Duodenal mucosa (tissue), 2 donors: ENCODE data around the gene IRX5.

Source experiments
- H3K27ac ChIP-seq: one replicate; pipeline ENCODE4 v1.7.0; 2013; ENCODE audit warnings: low read depth, low read length
- H3K27me3 ChIP-seq, 2 donors: one replicate each; pipeline ENCODE4 v1.7.0; 2013; ENCODE audit warnings: low read length in 2 of 2, control low read depth in 1 of 2; ENCODE audit not compliant: insufficient read depth in 2 of 2, control insufficient read depth in 1 of 2
- H3K36me3 ChIP-seq, 2 donors: one replicate each; pipeline ENCODE4 v1.7.0; 2013; ENCODE audit warnings: low read length in 2 of 2, control low read depth in 1 of 2; ENCODE audit not compliant: insufficient read depth in 2 of 2, control insufficient read depth in 1 of 2
- H3K4me1 ChIP-seq, 2 donors: one replicate each; pipeline ENCODE4 v1.7.0; 2013; ENCODE audit warnings: low read length in 2 of 2, control low read depth in 1 of 2; ENCODE audit not compliant: insufficient read depth in 2 of 2, control insufficient read depth in 1 of 2
- H3K4me3 ChIP-seq, 2 donors: one replicate each; pipeline ENCODE4 v1.7.0; 2013; ENCODE audit warnings: low read length in 2 of 2, low read depth in 1 of 2
- H3K9ac ChIP-seq, 2 donors: one replicate each; pipeline ENCODE4 v1.7.0; 2013; ENCODE audit warnings: low read length in 2 of 2, low read depth in 1 of 2
- H3K9me3 ChIP-seq, 2 donors: one replicate each; pipeline ENCODE4 v1.7.0; 2013; ENCODE audit warnings: low read length in 2 of 2, control low read depth in 1 of 2; ENCODE audit not compliant: control insufficient read depth in 1 of 2

IRX5 gene

DNA sequence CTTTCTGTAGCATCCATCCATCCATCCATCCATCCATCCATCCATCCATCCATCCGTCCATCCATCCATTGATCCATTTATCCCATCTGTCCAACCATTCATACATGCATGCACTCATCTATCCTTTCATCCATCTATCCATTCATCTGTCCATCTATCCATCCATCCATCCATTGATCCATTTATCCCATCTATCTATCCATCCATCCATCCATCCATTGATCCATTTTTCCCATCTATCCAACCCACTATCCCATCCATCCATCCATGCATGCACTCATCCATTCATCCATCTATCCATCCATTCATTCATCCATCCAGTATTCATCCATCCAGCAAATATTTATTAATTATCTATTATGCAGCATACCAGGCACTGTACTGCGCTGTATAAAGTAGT, 34.8 kb downstream of the IRX5 start:
- Histone ChIP-seq H3K4me1 (no peaks in the 10 kb centered on the region), H3K36me3 (no peaks in the 10 kb centered on the region), H3K27me3 (peaks cover 0 to 3% of the 10 kb centered on the region in 2 donors), H3K9ac (no peak overlapping the region), H3K27ac (no peak overlapping the region), H3K4me3 (no peak overlapping the region), H3K9me3 (no peaks in the 10 kb centered on the region)

DNA sequence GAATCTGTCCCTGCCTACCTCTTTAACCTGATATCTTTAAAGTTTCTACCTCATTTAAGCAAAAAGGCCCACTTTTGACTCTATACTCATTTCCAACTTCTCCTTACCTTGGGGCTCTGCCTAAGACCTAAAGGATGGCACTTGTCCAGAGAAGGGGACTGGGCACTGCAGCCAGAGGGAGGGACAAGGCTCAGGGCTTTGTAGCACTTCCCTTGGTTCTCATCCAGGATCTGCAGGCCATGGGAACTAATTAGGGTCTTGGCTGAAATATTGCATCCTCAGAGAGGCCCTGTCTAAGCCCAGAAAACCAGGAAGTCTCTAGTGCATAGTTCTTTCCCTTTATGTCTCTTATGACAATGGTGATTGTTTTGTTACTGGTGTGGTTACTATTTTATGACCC, 37.3 kb downstream of the IRX5 start:
- H3K27me3 ChIP-seq, result peaks cover 0 to 3% of the 10 kb centered on the region in 2 donors
- H3K4me3 ChIP-seq, result no peak overlapping the region
- no peak overlapping the region for H3K27ac ChIP-seq
- H3K36me3 ChIP-seq, result no peaks in the 10 kb centered on the region
- no peak overlapping the region for H3K9ac ChIP-seq
- H3K9me3 ChIP-seq, result no peaks in the 10 kb centered on the region
- H3K4me1 ChIP-seq, result no peaks in the 10 kb centered on the region

DNA sequence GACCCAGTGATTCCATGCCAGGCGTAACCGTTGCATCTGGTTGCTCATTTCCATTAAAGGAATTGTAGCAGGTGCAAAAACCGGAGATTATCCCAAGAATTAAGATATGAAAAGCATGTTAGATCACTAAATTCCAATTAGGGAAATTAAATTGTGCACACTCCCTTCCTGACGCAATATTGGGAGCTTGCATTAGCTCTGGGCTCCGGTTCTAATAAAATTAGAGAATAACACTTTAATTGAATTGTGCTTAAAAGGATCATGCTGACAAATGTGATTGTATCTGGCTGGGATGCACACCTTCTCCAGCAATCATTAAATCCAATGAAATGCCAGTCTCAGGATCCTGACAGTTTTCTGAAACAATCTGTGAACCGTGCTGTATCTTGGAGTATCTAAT, 38.1 kb downstream of the IRX5 start:
- H3K27me3 ChIP-seq, result peaks cover 0 to under 1% of the 10 kb centered on the region in 2 donors
- H3K36me3 ChIP-seq, result no peaks in the 10 kb centered on the region
- H3K4me1 ChIP-seq, result no peaks in the 10 kb centered on the region
- H3K27ac ChIP-seq, result no peak overlapping the region
- no peak overlapping the region for H3K9ac ChIP-seq
- H3K4me3 ChIP-seq, result no peak overlapping the region
- no peaks in the 10 kb centered on the region for H3K9me3 ChIP-seq

DNA sequence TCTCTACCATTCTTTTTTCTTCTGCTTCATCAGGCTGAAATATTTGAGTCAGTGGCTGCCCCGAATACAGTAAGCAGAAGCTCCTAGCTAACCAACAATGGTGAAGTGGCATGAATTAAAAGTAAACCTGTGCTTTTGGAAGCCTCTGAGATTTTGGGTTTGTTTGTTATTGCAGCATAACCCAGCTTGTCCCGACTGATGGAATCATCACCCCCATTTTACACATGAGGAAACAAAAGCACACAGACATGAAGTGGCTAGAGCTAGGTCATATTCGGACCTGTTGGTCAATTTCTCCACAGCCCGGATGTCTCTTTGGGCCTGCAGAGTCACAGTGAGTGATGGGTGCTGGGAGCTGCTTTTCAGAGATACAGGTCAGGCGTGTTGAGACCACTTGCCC, 39.4 kb downstream of the IRX5 start:
- H3K9me3 ChIP-seq, result no peaks in the 10 kb centered on the region
- H3K9ac ChIP-seq, result no peak overlapping the region
- H3K4me1 ChIP-seq, result no peaks in the 10 kb centered on the region
- H3K36me3 ChIP-seq, result no peaks in the 10 kb centered on the region
- H3K27ac ChIP-seq, result no peak overlapping the region
- no peaks in the 10 kb centered on the region for H3K27me3 ChIP-seq
- no peak overlapping the region for H3K4me3 ChIP-seq

DNA sequence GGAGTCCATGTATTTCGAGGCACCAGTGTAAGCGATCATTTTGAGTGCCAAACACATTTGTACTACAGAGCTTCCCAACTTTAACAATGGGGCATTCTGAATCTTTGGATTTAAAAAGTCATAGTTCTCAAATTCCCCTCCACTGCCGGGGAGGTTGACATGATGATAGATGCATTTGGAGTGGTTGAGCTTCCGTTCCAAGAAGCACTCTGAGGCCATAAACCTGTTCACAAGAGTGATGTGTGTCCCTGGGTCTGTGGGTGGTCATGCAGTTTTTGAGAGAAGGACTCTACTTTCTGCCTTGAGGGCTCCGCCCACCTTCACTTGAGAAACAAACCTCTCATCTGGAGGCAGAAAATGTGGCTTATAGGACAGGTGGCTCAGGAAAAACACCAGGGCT, 43.7 kb downstream of the IRX5 start:
- Histone ChIP-seq H3K4me1 (no peaks in the 10 kb centered on the region), H3K27me3 (peaks cover 0 to 2% of the 10 kb centered on the region in 2 donors), H3K36me3 (no peaks in the 10 kb centered on the region), H3K27ac (no peak overlapping the region), H3K9me3 (no peaks in the 10 kb centered on the region), H3K4me3 (no peak overlapping the region), H3K9ac (no peak overlapping the region)

DNA sequence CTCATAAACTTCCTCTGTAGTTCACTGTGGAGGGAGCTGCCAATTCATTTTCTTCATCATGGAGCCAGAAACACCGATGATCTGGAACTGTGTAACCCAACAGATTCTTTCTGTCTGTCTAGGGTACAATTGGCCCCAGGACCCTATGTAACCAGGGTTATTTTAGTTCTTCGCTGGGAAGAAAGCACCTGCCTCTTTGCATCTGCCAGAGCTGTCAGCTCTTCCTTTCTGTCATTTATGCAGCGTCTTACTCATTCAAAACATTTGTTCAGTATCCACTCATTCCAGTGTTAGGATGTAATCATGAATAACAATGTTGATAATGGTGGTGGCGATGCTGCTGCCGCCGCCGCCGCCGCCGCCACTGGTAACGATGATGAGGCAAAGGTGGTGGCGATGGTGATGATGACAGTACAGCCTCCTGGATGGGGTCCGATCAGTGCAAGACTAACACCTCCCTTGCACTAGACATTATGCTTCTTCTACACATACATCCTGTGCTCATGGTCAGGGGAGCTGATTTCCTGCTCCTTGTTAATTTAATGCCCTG, 46.1 kb downstream of the IRX5 start:
- no peak overlapping the region for H3K9ac ChIP-seq
- H3K27me3 ChIP-seq, result peaks cover 0 to 2% of the 10 kb centered on the region in 2 donors
- H3K4me1 ChIP-seq, result no peaks in the 10 kb centered on the region
- no peaks in the 10 kb centered on the region for H3K36me3 ChIP-seq
- no peak overlapping the region for H3K27ac ChIP-seq
- no peak overlapping the region for H3K4me3 ChIP-seq
- no peaks in the 10 kb centered on the region for H3K9me3 ChIP-seq

DNA sequence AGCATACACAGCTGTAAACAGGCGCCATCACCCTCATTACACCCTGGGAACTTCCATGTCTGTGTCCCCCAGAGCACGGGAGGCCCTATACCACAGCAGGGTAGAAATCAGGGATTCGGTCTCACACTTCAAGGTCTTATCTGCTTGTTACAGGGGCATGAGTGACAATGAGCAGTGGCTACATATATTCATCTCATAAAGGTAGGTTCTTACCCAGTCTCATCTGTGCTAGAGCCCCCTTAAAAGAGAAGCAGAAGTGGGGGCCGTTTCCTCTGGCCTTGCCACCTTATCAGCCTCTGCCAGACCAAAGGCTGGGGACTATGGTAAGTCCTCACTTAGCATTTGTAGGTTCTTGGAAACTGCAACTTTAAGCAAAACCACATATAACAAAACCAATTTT, 46.5 kb downstream of the IRX5 start:
- H3K4me3 ChIP-seq, result no peak overlapping the region
- H3K9ac ChIP-seq, result no peak overlapping the region
- peaks cover 0 to 2% of the 10 kb centered on the region in 2 donors for H3K27me3 ChIP-seq
- no peaks in the 10 kb centered on the region for H3K4me1 ChIP-seq
- H3K27ac ChIP-seq, result no peak overlapping the region
- H3K9me3 ChIP-seq, result no peaks in the 10 kb centered on the region
- H3K36me3 ChIP-seq, result no peaks in the 10 kb centered on the region

DNA sequence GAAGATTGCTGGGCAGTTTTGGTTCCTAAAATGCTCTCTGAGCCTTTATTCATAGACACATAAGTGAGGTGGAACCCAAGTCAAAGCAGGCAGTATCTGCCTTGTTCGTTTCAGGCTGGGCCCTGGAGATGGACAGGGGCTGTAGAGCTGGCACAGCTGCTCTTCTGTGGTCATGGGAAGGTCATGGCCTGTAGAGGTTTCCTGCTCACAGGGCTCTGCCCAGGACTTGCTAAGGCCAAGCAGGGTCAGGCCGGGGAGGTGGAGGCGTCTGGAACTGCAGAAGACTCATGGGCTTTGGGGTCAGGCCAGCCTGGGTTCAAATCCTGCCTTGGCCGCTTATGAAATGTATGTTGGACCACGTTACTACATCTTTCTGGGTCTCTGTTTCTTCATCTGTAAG, 50.2 kb downstream of the IRX5 start:
- Histone ChIP-seq H3K4me3 (no peak overlapping the region), H3K27me3 (peaks cover 0 to 2% of the 10 kb centered on the region in 2 donors), H3K36me3 (no peaks in the 10 kb centered on the region), H3K9ac (no peak overlapping the region), H3K27ac (no peak overlapping the region), H3K9me3 (no peaks in the 10 kb centered on the region), H3K4me1 (no peaks in the 10 kb centered on the region)
